ENCODE results near the gene BRIP1. TPM values are rescaled to one million over a fixed set of nuclear protein-coding genes. Genes with fewer than 3 reads are reported as not detected.

Gene BRIP1
- polyA plus RNA-seq, 2 donors: 1.4 to 1.7 TPM

GRCh38 chr17:61713035-61713434 is 150.3 kb downstream of the BRIP1 start:
- no peaks in the 10 kb centered on the region for H3K9me3 ChIP-seq (ENCODE audit: control insufficient read depth in 2 of 2, insufficient read depth in 1 of 2, low read depth in 1 of 2, low read length in 1 of 2)
- WGBS, 2 donors: 92 to 98% methylated on average over 1 of the region's 1 CpG
- no peaks in the 10 kb centered on the region for H3K4me1 ChIP-seq (ENCODE audit: control insufficient read depth in 2 of 2, insufficient read depth in 2 of 2, low read length in 1 of 2)
- no peaks in the 10 kb centered on the region for H3K27me3 ChIP-seq (ENCODE audit: control insufficient read depth in 1 of 2, insufficient read depth in 2 of 2, low read length in 2 of 2)
- H3K4me3 ChIP-seq (ENCODE audit: low read depth in 1 of 2, low read length in 2 of 2): no peak overlapping the region
- H3K36me3 ChIP-seq (ENCODE audit: control insufficient read depth in 2 of 2, insufficient read depth in 2 of 2, low read length in 1 of 2): no peaks in the 10 kb centered on the region
- no peak overlapping the region for H3K27ac ChIP-seq (ENCODE audit: low read depth in 2 of 2, low read length in 1 of 2)

GRCh38 chr17:61710546-61710945 is 152.8 kb downstream of the BRIP1 start:
- Histone ChIP-seq H3K4me3 (ENCODE audit: low read depth in 1 of 2, low read length in 2 of 2) (no peak overlapping the region), H3K4me1 (ENCODE audit: control insufficient read depth in 2 of 2, insufficient read depth in 2 of 2, low read length in 1 of 2) (no peaks in the 10 kb centered on the region), H3K27me3 (ENCODE audit: control insufficient read depth in 1 of 2, insufficient read depth in 2 of 2, low read length in 2 of 2) (no peaks in the 10 kb centered on the region), H3K27ac (ENCODE audit: low read depth in 2 of 2, low read length in 1 of 2) (no peak overlapping the region), H3K9me3 (ENCODE audit: control insufficient read depth in 2 of 2, insufficient read depth in 1 of 2, low read depth in 1 of 2, low read length in 1 of 2) (no peaks in the 10 kb centered on the region), H3K36me3 (ENCODE audit: control insufficient read depth in 2 of 2, insufficient read depth in 2 of 2, low read length in 1 of 2) (no peaks in the 10 kb centered on the region)
- WGBS, 2 donors: 95 to 98% methylated on average over 4 of the region's 4 CpGs

- Histone ChIP-seq H3K27me3 (ENCODE audit: control insufficient read depth in 1 of 2, insufficient read depth in 2 of 2, low read length in 2 of 2) (no peaks in the 10 kb centered on the region), H3K27ac (ENCODE audit: low read depth in 2 of 2, low read length in 1 of 2) (no peak overlapping the region), H3K4me1 (ENCODE audit: control insufficient read depth in 2 of 2, insufficient read depth in 2 of 2, low read length in 1 of 2) (no peaks in the 10 kb centered on the region), H3K4me3 (ENCODE audit: low read depth in 1 of 2, low read length in 2 of 2) (no peak overlapping the region), H3K9me3 (ENCODE audit: control insufficient read depth in 2 of 2, insufficient read depth in 1 of 2, low read depth in 1 of 2, low read length in 1 of 2) (no peaks in the 10 kb centered on the region), H3K36me3 (ENCODE audit: control insufficient read depth in 2 of 2, insufficient read depth in 2 of 2, low read length in 1 of 2) (no peaks in the 10 kb centered on the region)
- WGBS, 2 donors: 92 to 97% methylated on average over 1 of the region's 1 CpG
Measured at GRCh38 chr17:61709567-61709966, 153.8 kb downstream of the BRIP1 start.

GRCh38 chr17:61704935-61705449 is 158.3 kb downstream of the BRIP1 start:
- Histone ChIP-seq H3K27ac (ENCODE audit: low read depth in 2 of 2, low read length in 1 of 2) (no peak overlapping the region), H3K36me3 (ENCODE audit: control insufficient read depth in 2 of 2, insufficient read depth in 2 of 2, low read length in 1 of 2) (no peaks in the 10 kb centered on the region), H3K27me3 (ENCODE audit: control insufficient read depth in 1 of 2, insufficient read depth in 2 of 2, low read length in 2 of 2) (no peaks in the 10 kb centered on the region), H3K9me3 (ENCODE audit: control insufficient read depth in 2 of 2, insufficient read depth in 1 of 2, low read depth in 1 of 2, low read length in 1 of 2) (peaks cover 0 to 3% of the 10 kb centered on the region in 2 donors), H3K4me3 (ENCODE audit: low read depth in 1 of 2, low read length in 2 of 2) (no peak overlapping the region), H3K4me1 (ENCODE audit: control insufficient read depth in 2 of 2, insufficient read depth in 2 of 2, low read length in 1 of 2) (no peaks in the 10 kb centered on the region)
- WGBS, 2 donors: 97 to 99% methylated on average over 3 of the region's 3 CpGs

GRCh38 chr17:61702450-61702849 is 160.9 kb downstream of the BRIP1 start:
- no peaks in the 10 kb centered on the region for H3K27me3 ChIP-seq (ENCODE audit: control insufficient read depth in 1 of 2, insufficient read depth in 2 of 2, low read length in 2 of 2)
- H3K4me1 ChIP-seq (ENCODE audit: control insufficient read depth in 2 of 2, insufficient read depth in 2 of 2, low read length in 1 of 2): no peaks in the 10 kb centered on the region
- H3K27ac ChIP-seq (ENCODE audit: low read depth in 2 of 2, low read length in 1 of 2): no peak overlapping the region
- 94 to 99% methylated on average over 3 of the region's 3 CpGs for WGBS, 2 donors
- no peak overlapping the region for H3K4me3 ChIP-seq (ENCODE audit: low read depth in 1 of 2, low read length in 2 of 2)
- no peaks in the 10 kb centered on the region for H3K36me3 ChIP-seq (ENCODE audit: control insufficient read depth in 2 of 2, insufficient read depth in 2 of 2, low read length in 1 of 2)
- H3K9me3 ChIP-seq (ENCODE audit: control insufficient read depth in 2 of 2, insufficient read depth in 1 of 2, low read depth in 1 of 2, low read length in 1 of 2): peaks cover 3% of the 10 kb centered on the region in 2 donors

- Histone ChIP-seq H3K4me1 (ENCODE audit: control insufficient read depth in 2 of 2, insufficient read depth in 2 of 2, low read length in 1 of 2) (no peaks in the 10 kb centered on the region), H3K36me3 (ENCODE audit: control insufficient read depth in 2 of 2, insufficient read depth in 2 of 2, low read length in 1 of 2) (no peaks in the 10 kb centered on the region), H3K27me3 (ENCODE audit: control insufficient read depth in 1 of 2, insufficient read depth in 2 of 2, low read length in 2 of 2) (no peaks in the 10 kb centered on the region), H3K9me3 (ENCODE audit: control insufficient read depth in 2 of 2, insufficient read depth in 1 of 2, low read depth in 1 of 2, low read length in 1 of 2) (peaks cover 3% of the 10 kb centered on the region in 2 donors), H3K4me3 (ENCODE audit: low read depth in 1 of 2, low read length in 2 of 2) (no peak overlapping the region), H3K27ac (ENCODE audit: low read depth in 2 of 2, low read length in 1 of 2) (no peak overlapping the region)
- 93 to 100% methylated on average over 1 of the region's 1 CpG for WGBS, 2 donors
Measured at GRCh38 chr17:61701978-61702377, 161.3 kb downstream of the BRIP1 start.

- Histone ChIP-seq H3K4me3 (ENCODE audit: low read depth in 1 of 2, low read length in 2 of 2) (no peak overlapping the region), H3K9me3 (ENCODE audit: control insufficient read depth in 2 of 2, insufficient read depth in 1 of 2, low read depth in 1 of 2, low read length in 1 of 2) (peaks cover 3% of the 10 kb centered on the region in 2 donors), H3K27ac (ENCODE audit: low read depth in 2 of 2, low read length in 1 of 2) (no peak overlapping the region), H3K36me3 (ENCODE audit: control insufficient read depth in 2 of 2, insufficient read depth in 2 of 2, low read length in 1 of 2) (no peaks in the 10 kb centered on the region), H3K27me3 (ENCODE audit: control insufficient read depth in 1 of 2, insufficient read depth in 2 of 2, low read length in 2 of 2) (no peaks in the 10 kb centered on the region), H3K4me1 (ENCODE audit: control insufficient read depth in 2 of 2, insufficient read depth in 2 of 2, low read length in 1 of 2) (no peaks in the 10 kb centered on the region)
- 98 to 100% methylated on average over 1 of the region's 1 CpG for WGBS, 2 donors
Measured at GRCh38 chr17:61701334-61701733, 162.0 kb downstream of the BRIP1 start.

- H3K27me3 ChIP-seq (ENCODE audit: control insufficient read depth in 1 of 2, insufficient read depth in 2 of 2, low read length in 2 of 2): no peaks in the 10 kb centered on the region
- H3K9me3 ChIP-seq (ENCODE audit: control insufficient read depth in 2 of 2, insufficient read depth in 1 of 2, low read depth in 1 of 2, low read length in 1 of 2): peaks cover 3% of the 10 kb centered on the region in 2 donors
- H3K36me3 ChIP-seq (ENCODE audit: control insufficient read depth in 2 of 2, insufficient read depth in 2 of 2, low read length in 1 of 2): no peaks in the 10 kb centered on the region
- H3K27ac ChIP-seq (ENCODE audit: low read depth in 2 of 2, low read length in 1 of 2): no peak overlapping the region
- H3K4me3 ChIP-seq (ENCODE audit: low read depth in 1 of 2, low read length in 2 of 2): no peak overlapping the region
- 97 to 99% methylated on average over 5 of the region's 5 CpGs for WGBS, 2 donors
- no peaks in the 10 kb centered on the region for H3K4me1 ChIP-seq (ENCODE audit: control insufficient read depth in 2 of 2, insufficient read depth in 2 of 2, low read length in 1 of 2)
Measured at GRCh38 chr17:61700252-61700651, 163.1 kb downstream of the BRIP1 start.

- Histone ChIP-seq H3K36me3 (ENCODE audit: control insufficient read depth in 2 of 2, insufficient read depth in 2 of 2, low read length in 1 of 2) (no peaks in the 10 kb centered on the region), H3K9me3 (ENCODE audit: control insufficient read depth in 2 of 2, insufficient read depth in 1 of 2, low read depth in 1 of 2, low read length in 1 of 2) (peaks cover 3% of the 10 kb centered on the region in 2 donors)
- WGBS, 2 donors: 82 to 94% methylated on average over 2 of the region's 2 CpGs
Measured at GRCh38 chr17:61699694-61700093, 163.6 kb downstream of the BRIP1 start.

GRCh38 chr17:61699032-61699431 is 164.3 kb downstream of the BRIP1 start:
- Histone ChIP-seq H3K4me3 (ENCODE audit: low read depth in 1 of 2, low read length in 2 of 2) (no peak overlapping the region), H3K36me3 (ENCODE audit: control insufficient read depth in 2 of 2, insufficient read depth in 2 of 2, low read length in 1 of 2) (no peaks in the 10 kb centered on the region), H3K27ac (ENCODE audit: low read depth in 2 of 2, low read length in 1 of 2) (no peak overlapping the region), H3K27me3 (ENCODE audit: control insufficient read depth in 1 of 2, insufficient read depth in 2 of 2, low read length in 2 of 2) (no peaks in the 10 kb centered on the region), H3K4me1 (ENCODE audit: control insufficient read depth in 2 of 2, insufficient read depth in 2 of 2, low read length in 1 of 2) (no peaks in the 10 kb centered on the region), H3K9me3 (ENCODE audit: control insufficient read depth in 2 of 2, insufficient read depth in 1 of 2, low read depth in 1 of 2, low read length in 1 of 2) (peaks cover 3% of the 10 kb centered on the region in 2 donors)
- 96 to 100% methylated on average over 1 of the region's 1 CpG for WGBS, 2 donors

More at GRCh38 chr17:61699694-61700093, 163.6 kb downstream of the BRIP1 start:
- Histone ChIP-seq H3K4me3 (ENCODE audit: low read depth in 1 of 2, low read length in 2 of 2) (no peak overlapping the region), H3K4me1 (ENCODE audit: control insufficient read depth in 2 of 2, insufficient read depth in 2 of 2, low read length in 1 of 2) (no peaks in the 10 kb centered on the region), H3K27ac (ENCODE audit: low read depth in 2 of 2, low read length in 1 of 2) (no peak overlapping the region), H3K27me3 (ENCODE audit: control insufficient read depth in 1 of 2, insufficient read depth in 2 of 2, low read length in 2 of 2) (no peaks in the 10 kb centered on the region)
